ENCODE data around the gene C11orf16.

DNA sequence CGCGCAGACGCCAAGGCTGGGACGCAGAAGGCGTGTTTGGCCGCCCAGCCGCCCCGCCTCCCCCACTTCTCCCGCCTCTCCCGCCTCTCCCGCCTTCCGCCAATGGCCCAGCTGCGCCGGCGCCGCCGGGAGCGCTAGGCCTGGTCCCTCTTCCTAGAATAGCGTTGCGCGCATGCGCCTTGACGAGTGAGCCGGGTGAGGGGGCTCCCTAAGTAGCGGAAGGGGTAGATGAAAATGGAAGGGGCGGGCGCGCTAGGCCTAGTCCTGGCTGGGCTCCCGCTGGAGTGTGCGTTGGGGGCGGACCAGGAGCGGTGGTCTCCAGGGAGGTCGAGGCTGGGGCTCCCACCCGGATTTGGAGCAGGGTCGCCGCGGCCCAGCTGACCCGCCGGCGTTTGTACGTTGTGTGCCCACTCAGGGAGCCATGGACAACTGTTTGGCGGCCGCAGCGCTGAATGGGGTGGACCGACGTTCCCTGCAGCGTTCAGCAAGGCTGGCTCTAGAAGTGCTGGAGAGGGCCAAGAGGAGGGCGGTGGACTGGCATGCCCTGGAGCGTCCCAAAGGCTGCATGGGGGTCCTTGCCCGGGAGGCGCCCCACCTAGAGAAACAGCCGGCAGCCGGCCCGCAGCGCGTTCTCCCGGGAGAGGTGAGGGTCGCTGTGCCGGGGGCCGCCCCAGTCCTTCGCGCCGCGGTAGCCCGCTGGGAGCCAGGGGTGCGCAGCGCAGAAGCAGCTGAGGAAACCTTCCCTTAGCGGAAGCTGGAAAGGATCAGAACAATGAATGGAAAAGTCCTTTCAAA is 21.5 kb downstream of the C11orf16 start, which contains the start of gene AKIP1:
- TF ChIP-seq EP300 (IDR thresholded peaks at IDR 0.05) = no peak
- TF ChIP-seq ZFP36 (IDR thresholded peaks at IDR 0.05; ENCODE audit: borderline replicate concordance, partially characterized antibody) = no peak
- TF ChIP-seq, protein P1, sequence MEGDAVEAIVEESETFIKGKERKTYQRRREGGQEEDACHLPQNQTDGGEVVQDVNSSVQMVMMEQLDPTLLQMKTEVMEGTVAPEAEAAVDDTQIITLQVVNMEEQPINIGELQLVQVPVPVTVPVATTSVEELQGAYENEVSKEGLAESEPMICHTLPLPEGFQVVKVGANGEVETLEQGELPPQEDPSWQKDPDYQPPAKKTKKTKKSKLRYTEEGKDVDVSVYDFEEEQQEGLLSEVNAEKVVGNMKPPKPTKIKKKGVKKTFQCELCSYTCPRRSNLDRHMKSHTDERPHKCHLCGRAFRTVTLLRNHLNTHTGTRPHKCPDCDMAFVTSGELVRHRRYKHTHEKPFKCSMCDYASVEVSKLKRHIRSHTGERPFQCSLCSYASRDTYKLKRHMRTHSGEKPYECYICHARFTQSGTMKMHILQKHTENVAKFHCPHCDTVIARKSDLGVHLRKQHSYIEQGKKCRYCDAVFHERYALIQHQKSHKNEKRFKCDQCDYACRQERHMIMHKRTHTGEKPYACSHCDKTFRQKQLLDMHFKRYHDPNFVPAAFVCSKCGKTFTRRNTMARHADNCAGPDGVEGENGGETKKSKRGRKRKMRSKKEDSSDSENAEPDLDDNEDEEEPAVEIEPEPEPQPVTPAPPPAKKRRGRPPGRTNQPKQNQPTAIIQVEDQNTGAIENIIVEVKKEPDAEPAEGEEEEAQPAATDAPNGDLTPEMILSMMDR (IDR thresholded peaks at IDR 0.05) = no peak
- no peak for TF ChIP-seq HOXB13 (CRISPR knock-in tag; IDR thresholded peaks at IDR 0.05; ENCODE audit: low read depth)
- TF ChIP-seq SMC3 (IDR thresholded peaks at IDR 0.05) = no peak
- TF ChIP-seq, protein P2, sequence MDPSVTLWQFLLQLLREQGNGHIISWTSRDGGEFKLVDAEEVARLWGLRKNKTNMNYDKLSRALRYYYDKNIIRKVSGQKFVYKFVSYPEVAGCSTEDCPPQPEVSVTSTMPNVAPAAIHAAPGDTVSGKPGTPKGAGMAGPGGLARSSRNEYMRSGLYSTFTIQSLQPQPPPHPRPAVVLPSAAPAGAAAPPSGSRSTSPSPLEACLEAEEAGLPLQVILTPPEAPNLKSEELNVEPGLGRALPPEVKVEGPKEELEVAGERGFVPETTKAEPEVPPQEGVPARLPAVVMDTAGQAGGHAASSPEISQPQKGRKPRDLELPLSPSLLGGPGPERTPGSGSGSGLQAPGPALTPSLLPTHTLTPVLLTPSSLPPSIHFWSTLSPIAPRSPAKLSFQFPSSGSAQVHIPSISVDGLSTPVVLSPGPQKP (IDR thresholded peaks at IDR 0.05; ENCODE audit: low read depth, low read length) = no peak
- no peak for TF ChIP-seq RNF2 (IDR thresholded peaks at IDR 0.05; ENCODE audit: borderline replicate concordance, low read depth)
- TF ChIP-seq CEBPB (IDR thresholded peaks at IDR 0.05) = no peak
- TF ChIP-seq MYC (IDR thresholded peaks at IDR 0.05; ENCODE audit: borderline replicate concordance, low read length) = no peak
- no peak for TF ChIP-seq HOXA7 (CRISPR knock-in tag; IDR thresholded peaks at IDR 0.05)
- no peak for TF ChIP-seq RFX5 (IDR thresholded peaks at IDR 0.05)
- TF ChIP-seq, protein P3, sequence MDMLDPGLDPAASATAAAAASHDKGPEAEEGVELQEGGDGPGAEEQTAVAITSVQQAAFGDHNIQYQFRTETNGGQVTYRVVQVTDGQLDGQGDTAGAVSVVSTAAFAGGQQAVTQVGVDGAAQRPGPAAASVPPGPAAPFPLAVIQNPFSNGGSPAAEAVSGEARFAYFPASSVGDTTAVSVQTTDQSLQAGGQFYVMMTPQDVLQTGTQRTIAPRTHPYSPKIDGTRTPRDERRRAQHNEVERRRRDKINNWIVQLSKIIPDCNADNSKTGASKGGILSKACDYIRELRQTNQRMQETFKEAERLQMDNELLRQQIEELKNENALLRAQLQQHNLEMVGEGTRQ (IDR thresholded peaks at IDR 0.05) = no peak

Data from A549 (cell line).